Central memory CD4-positive, alpha-beta T cell (primary cell): Measurements from ENCODE around the gene PKP2.

ENCODE experiments used
- DNase-seq: peaks from one replicate; pipeline ENCODE4 v3.0.0; 2022

The PKP2 gene

GRCh38 chr12:32742133-32742532 is 154.4 kb downstream of the PKP2 start:
- DNase-seq: no peak
